HG02763 (cell line): ENCODE data around the gene N4BP2.
A peak's percentile ranks its signal among the peaks of the same experiment; 100 is the strongest.

ENCODE experiments used
- ATAC-seq: cut with Tn5 transposase; IDR thresholded peaks from one replicate; pipeline ENCODE4 v1.9.1; 2021; ENCODE audit warnings: mild to moderate bottlenecking, moderate library complexity; ENCODE audit not compliant: unreplicated experiment

The N4BP2 gene

DNA sequence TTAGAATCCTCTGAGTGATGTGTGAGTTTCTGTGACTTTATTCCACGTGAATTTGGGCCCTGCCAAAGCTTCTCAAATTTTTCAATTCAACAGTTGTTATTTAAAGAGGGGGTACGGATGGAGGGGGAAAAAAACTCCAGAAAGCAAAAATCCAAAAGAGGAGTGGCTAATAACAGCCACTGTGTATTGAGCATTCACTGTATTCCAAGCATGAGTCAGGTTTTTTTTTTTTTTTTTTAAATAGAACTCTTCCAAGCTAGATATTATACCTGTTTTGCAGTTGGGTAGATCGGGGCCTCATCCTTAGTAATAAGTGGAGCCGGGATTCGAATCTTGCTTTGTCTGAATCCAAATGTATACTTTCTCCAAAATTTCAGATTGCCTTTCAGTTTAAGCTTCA lies 133.8 kb downstream of the N4BP2 start:
- no peak for ATAC-seq

GRCh38 chr4:40190880-40191815 lies 134.5 kb downstream of the N4BP2 start:
- no peak for ATAC-seq

GRCh38 chr4:40192114-40193015 lies 135.7 kb downstream of the N4BP2 start:
- ATAC-seq = peak; percentile 46

DNA sequence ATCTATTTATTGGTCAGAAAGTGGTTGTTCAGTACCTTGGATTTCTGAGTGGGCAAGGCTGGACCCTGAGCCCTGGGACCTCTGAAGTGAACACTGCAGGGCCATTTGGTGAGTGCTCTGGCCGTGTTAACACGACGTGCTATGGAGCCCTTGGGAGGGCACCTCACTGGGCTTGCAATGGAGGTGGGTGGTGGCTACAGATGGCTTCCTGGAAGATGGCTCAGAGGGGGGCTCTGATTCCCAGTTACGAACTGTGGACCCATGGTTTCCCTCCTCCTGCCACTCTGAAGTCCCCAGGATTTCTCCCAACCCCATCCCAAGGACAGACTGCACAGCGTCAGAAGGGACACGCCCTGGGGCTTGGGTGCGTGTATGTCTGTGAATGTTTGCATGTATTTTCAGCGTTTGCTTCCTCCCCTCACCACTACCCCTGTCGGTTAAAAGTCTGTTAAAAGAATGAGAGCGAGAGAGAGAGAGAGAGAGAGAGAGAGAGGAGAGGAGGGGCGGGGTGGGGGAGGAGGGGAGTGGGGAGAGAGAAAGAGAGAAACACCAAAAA lies 136.4 kb downstream of the N4BP2 start:
- ATAC-seq = peak; percentile 34

DNA sequence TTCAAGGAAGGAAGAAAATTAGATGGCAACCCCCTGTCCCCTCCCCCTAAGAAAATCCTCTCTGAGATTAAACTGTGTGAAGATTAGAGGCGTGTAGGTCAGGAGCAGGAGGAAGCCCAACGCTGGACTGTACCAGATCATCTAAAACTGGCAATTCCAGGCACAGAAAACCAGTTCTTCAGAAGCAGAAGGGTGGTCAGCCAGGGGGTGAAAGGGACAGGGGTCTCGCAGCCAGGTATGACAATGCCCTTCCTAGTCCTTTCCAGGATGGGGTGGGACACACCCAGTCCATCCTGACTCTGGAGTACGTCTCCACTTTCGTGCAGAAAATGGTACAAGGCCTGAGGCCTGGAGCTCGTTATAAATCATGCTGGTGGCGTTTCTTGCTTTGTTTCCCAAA lies 136.9 kb downstream of the N4BP2 start:
- ATAC-seq = no peak

DNA sequence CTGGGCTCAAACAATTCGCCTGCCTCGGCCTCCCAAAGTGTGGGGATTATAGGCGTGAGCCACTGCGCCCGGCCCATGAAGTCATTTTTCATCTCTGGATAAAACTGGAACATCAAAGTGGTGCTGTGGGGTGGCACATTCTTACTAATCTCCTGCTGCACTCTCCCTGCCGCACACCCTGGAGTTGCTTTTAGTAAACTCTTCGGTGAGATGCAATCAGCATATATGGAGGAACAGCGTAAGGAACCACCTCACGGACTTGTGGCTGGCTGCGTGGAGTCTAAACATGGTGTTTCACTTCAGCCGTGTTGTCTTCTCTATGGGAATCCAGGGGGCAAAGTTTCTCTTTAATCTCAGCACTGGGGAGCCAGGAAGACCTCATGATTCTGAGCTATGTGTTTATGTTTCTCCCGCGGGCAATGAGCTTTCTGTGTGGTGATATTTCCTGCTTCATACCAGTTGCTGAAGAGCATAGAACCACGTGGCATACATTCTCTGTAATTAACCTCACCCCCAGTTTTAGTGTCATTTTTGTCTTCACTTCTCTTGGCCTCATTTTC lies 138.0 kb downstream of the N4BP2 start:
- ATAC-seq = no peak

GRCh38 chr4:40195182-40196177 lies 138.8 kb downstream of the N4BP2 start:
- ATAC-seq = no peak

DNA sequence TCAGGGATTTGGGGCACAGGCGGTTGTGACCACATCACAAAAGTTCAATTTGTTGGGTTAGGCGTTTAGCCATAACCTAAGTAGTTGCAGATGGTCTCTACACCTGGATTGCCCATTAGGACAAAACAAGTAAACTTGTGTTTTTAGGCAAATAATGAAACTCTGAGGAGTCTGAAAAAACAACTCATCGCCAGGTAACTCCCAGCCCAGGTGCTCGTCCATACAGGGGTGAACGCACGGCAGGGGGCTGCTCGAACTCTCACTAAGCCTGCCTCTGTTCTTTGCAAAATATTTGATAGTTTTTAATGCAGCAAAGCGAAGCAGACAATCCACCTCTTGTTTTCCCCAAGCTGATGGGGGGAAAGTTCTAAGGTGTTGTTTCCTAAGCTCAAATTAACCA lies 139.6 kb downstream of the N4BP2 start:
- ATAC-seq = no peak

- ATAC-seq = no peak
Measured at GRCh38 chr4:40196724-40197281, 140.2 kb downstream of the N4BP2 start, which contains the start of gene RHOH. RHOH (plus strand) TSS chr4:40197031; CDS start chr4:40243387, 46,356 bp downstream.

DNA sequence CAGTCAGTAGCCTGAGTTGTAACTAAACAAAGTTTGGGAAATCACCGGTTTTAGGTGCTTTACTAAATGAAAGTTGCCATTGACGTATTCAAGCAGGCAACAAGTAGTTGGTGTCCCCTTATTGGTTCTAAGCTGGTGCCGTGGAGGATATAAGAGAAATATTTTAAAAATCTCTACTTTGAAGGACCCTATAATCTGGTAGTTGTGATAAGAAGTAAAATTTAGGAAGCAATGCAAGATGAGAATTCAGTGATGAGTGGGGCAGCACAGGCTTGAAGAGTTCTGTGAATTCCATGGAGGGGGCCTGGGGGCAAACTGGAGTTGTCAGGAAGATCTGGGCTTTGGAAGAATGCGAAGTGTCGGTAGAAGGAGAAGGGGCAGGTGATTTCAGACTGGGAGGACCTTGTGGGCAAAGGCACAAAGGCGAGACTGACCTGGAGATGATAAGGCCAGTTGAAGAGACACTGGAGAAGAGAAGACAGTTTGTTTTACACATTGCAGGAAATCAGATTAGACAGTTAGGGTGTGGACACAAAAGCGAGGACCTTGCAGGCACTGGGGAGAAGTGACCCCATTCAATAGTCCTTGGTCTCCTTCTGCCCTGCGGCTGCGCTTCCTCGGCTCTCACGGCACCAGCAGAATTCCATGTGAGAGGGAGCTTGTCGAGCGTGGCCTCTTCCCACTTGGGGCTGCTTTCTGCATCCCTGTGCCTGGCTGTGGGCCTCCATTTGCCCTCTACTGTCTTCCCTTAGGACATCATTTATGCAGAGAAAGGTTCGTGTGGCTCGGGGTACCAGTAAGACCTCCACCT lies 141.4 kb downstream of the N4BP2 start:
- no peak for ATAC-seq

DNA sequence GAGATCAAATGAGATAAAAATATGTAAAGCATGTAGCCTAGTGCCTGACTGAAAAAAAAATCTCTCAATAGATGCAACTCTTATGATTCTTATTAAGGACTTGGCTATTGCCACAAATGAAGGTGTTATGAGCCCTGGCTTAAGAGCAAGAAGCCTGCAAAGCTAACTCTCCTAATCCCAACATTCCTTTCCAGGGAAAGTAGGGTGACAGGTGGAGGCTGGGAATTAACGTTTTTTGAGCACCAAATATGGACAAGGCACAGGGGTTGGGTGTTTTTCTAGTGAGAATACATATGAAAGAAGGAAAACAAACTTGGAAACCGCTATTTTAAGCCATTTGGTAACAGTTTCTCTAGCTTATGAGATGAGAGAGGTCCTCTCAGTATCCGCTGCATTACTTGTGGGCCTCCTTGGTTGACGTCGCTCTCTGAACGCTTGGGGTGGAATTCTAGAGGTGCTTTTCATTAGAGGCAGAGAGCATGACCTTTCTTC lies 142.6 kb downstream of the N4BP2 start:
- no peak for ATAC-seq

DNA sequence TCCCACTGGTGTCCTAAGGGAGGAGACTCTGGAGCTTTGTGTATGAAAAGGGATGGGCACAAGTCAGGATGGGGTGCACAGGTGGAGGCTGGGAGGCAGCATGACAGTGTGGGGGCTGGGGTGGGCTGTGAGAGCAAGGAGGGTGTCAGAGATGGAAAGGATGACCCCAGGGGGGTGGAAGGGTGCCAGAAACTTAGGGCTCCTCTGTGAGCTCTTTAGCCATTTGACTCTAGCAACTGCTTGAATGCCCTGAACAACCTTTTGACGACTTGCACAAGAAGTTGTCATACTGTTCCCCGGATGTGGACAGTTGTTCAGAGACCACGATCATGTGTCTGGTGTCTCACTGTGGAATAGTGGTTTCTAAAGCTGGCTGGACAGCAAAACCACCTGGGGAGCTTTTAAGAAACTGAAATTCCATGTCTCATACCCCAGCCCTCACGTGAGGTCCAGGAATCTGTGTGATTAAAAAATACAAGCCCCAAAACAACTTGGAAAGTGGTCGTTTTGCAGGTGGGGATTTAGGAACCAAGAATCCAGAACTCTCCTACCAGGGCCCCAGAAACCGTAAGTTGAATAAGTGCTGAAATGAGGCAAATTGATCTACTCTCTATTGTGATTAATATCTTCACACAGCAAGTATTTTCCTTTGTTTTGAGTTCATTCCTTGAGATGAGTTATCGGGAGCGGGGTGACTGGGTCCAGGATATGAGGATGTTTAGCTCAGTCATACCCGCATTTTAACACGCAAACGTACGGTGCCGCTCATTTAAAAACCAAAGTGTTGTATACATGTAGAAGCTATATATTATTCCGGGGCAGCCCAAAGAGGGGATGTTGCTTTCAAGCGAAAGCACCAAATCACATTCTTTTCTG lies 143.6 kb downstream of the N4BP2 start:
- peak; percentile 43 for ATAC-seq

GRCh38 chr4:40200875-40201801 lies 144.5 kb downstream of the N4BP2 start:
- no peak for ATAC-seq

DNA sequence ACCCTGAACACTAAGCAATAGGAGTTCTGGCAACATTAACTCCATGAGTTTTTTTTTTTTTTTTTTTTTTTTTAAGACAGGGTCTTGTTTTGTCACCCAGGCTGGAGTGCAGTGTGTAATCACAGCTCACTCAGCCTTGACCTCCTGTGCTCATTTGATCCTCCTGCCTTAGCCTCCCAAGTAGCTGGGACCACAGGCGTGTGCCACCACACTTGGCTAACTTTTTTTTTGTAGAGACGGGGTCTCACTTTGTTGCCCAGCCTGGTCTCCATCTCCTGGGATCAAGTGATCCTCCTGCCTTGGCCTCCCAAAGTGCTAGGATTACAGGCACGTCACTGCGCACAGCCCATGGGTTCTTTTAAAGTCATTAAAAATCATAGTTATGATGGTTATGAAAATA lies 145.2 kb downstream of the N4BP2 start:
- ATAC-seq = no peak

DNA sequence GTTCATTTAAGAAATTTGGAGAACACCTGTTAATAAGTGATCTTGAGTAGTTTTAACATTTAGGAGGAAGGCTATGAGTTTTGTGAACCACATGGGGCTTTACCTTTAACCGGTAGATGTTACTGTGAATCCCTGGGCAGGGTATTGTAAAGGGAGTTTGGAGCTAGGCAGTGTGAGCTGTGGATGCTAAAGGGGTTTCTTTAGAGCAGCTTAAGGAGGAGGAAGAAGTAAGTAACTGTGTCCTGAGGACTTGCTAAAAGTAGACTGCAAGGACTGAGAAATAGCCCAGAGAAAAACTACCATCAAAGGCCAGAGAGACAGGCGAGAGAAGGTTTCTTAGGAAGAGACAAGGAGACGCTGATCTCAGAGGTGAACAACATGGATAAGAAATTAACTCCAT lies 145.8 kb downstream of the N4BP2 start:
- ATAC-seq = no peak

- no peak for ATAC-seq
Measured at GRCh38 chr4:40204507-40205258, 148.0 kb downstream of the N4BP2 start.
